GM19351 (cell line): ENCODE results near the gene COL27A1.

Source experiments
- ATAC-seq: cut with Tn5 transposase; IDR thresholded peaks from one replicate; pipeline ENCODE4 v1.9.1; 2021; ENCODE audit warnings: mild to moderate bottlenecking, moderate library complexity; ENCODE audit not compliant: unreplicated experiment

Gene COL27A1

DNA sequence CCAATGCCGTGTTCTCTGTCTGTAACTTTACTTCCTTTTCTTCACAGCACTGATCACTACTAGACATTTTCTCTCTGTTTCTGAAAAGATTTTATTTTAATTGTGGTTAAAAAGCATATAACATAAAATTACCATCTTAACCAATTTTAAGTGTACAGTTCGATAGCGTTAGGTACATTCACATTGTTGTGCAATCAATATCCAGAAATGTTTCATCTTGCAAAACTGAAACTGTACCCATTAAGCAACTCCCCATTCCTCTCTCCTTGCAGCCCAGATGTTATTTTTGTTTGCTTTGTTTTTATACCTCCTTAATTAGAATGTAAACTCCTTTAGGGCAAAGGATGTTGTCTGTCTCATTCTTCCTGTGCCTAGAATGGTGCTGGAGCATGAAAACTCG is 47.5 kb downstream of the COL27A1 start:
- ATAC-seq, result no peak

DNA sequence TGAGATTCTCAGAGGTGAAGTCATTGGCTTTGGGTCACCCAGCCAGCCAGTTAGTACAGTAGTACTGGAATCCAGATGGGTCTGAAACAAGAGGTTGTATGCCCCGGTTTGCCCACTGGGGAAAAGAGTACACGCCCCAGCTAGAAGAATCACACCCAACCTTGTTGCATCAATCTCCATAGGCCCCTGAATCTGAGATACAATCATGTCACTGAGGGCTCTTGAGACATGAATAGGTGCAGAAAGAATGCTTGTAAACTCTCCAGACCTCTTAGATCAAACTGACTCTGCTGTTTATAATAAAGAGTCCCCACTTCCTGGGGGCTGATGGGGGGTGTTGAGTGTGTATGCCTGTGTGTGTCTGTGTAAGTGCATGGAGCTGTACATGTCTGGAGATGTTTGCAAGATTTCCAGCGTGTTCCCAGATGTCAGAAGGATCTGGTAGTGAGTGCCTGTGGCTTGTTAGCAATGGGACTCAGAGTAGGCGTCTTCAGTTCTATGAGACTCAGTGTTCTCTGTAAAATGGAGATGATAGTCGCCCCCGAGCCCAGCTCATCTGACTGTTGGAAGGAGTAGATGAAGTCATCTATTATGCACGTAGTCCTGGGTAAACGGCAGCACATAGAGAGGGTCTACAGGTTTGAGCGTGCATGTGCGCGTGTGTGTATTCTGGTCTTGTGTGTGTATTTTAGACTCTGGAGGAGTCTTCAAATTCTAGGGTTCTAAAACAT is 48.2 kb downstream of the COL27A1 start:
- ATAC-seq, result no peak

DNA sequence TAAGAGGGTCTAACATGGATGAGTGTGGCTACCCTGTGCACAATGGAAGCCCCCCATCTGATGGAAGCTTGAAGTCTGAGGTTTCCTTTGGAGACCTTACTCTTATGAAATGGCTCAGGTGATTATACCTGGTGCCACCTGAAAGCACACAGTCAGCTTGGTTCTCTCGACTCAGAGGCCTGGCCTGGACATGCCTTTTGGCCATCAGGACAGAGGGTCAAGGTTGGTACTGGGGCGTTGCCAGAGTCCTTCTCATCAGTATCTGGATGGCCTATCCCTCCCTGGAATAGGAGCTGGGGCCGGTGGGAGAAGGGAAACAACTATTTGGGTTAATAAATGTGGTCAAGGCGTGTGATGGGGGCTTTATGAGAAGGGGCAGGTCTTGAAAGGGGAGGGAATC is 48.9 kb downstream of the COL27A1 start:
- no peak for ATAC-seq

DNA sequence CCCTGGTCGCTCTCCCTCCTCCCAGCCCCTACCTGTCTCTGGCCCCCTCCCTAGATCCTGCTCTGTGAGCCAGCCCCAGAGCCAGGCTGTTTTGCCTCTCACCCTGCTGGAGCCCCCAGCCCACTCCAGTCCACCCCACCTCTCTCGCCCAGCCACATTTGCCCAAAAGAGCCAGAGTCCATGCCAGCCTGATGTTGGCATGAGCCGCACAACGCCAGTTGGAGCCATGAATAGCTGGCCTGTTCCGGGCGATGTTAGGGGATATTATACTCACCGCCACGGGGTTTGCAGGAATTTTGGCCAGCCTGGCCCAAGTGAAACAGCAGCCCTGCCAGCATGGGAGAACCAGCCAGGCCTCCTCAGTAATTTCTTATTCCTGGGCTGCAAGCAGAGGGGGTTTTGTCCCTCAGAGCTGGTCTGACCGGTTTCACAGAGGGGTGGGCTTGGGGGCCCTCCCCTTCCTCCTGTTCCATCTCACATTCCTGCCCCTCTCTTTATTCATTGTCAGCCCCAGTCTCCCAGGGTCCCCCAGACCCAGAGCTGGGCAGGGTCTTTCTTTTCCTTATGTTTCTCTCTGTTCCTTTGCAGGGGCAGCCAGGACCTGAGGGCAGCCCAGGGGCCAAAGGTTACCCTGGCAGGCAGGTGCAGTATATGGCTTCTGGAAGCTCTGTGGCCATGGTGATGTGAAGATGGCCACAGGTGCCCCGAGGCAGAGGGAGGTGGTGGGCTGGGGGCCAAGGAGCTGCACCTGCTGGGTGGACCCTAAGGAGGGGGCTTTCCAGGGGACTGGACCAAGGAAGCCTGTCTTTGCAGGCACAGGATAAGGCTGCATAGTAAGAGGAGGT is 50.1 kb downstream of the COL27A1 start:
- ATAC-seq, result no peak

DNA sequence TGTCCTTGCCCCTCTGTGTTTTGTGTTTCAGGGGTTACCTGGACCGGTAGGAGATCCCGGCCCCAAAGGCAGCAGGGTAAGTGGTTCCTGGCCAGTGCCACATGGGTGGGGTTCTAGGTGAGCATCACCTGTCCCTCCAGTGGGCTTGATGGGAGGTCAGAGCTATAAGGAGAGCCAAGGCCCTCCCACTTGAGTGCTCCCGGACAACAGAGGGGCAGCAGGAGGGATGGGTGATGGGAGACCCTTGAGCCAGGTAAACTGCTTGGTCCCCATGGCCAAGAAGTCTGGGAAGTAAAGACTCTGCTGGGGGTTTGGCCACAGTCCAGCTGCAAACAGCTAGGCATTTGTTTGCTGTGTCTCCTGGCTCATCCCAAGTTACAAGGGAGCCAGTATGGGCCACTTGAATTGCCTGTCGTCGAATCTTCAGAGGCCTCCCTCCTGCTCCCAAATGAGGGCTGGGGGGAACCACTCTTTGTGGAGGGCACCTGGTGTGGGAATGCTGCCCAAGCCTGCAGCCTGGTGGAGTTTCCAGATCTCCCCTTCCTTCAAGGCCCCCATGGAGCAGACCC is 51.0 kb downstream of the COL27A1 start:
- ATAC-seq, result no peak

DNA sequence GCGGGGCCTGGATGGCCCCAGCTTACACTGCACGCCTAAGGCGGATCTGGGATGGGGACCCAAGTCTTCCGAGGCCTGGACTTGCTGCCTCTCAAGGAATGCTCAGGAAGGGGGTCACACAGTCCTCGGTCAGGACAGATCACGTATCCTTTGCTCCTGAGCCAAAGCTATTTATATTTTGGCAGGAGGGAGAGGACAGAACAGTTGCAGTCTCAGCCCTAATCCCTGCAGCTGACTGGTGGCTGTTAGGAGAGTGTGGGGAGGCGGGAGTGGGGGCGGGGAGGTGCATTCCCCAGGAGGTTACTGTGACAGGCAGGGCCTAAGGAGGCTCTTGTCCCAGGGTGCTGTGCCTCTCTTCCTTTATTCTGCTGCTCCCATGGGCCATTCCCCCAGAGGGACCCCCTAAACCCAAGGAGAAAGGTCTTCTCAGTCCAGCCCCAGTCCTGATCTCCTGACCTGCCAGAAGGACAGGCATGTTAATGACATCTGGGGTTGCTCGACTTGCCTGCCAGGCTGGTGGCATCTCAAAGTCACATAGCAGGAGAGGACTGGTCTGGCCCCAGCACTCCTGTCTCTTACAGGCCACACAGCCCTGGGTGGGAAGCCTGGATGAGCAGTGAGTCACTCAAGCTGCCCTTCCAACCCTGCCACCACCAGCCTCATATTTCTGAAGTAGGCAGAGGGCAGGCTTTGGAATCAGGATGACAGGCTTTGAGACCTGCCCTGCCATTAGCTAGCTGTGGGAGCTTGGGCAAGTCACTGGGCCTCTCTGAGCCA is 51.9 kb downstream of the COL27A1 start:
- no peak for ATAC-seq

DNA sequence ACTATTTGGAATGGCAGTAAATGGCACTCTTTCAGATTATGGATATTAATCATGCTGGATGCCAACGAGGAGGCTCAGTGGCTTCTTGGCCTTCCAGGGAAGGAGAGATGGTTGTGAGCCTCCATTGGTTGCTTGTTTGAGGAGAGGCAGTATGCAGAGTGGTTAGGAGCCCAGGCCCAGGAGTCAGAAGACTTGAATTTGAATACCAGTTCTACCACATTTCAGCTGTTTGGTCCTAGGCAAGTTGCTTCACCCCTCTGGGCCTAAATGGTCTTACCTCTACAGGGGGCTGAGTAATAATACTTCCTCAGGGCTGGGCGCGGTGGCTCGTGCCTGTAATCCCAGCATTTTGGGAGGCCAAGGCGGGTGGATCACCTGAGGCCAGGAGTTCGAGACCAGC is 52.5 kb downstream of the COL27A1 start:
- no peak for ATAC-seq

DNA sequence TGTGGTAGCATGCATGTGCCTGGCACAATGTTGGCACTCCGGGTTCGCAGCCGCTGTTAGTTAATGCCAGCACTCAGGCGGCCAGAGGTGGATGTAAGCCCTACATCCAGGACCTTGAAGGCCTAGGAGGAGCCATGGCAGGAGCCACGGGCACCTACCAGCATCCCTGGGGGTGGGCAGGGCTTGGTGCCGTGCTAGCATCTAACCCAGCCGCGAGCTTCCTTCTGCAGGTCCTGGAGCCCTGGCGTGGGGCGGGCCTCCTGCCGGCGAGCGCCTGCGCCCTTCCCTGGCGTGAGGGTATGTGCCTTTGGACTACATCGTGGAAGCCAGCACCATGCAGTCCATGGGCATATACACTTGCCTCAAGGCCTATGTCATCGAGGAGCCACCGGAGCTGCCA is 53.8 kb downstream of the COL27A1 start:
- ATAC-seq, result no peak

DNA sequence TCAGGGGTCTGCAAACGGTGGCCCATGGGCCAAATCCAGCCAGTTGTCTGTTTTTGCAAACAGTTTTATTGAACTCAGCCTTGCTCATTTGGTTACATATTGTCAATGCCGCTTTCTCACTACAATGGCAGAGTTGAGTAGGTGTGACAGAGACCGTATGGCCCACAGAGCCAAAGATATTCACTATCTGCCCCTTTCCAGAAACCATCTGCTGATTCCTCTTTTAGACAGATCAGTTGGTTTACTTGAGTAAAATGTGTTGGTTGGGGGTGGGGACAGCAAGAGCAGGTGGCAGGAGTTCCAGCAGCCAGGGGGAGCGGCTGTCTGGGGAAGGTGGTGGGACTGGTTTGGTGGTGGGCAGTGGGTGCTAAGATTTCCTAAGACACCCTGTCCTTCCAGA is 54.8 kb downstream of the COL27A1 start:
- no peak for ATAC-seq

DNA sequence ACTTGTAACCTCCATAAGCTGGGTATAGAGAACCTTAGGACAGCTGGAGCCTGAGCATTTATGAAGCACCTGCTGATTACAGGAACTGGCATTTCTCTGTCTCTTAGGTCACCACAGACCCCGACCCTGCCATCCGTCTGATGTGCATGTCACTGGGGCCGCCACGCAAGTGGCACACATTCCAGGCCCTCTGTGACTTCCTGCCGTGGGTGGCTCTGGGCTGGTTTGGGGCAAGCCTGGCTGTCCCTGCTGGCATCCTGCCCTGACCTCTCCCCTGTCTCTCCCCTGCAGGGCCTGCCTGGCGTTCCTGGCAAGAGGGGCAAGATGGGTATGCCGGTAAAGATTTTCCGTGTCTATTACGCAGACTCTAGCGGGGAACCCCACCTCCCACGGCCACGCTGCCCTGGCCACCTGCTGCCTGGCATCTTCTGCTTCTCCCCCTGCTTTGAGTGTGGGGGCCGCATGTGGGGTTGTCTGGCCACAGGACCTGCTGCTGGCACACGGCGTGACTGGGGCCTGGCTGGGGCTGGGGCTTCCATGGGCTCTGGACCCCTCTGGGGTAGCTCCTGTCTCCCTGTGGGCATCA is 55.4 kb downstream of the COL27A1 start:
- no peak for ATAC-seq

DNA sequence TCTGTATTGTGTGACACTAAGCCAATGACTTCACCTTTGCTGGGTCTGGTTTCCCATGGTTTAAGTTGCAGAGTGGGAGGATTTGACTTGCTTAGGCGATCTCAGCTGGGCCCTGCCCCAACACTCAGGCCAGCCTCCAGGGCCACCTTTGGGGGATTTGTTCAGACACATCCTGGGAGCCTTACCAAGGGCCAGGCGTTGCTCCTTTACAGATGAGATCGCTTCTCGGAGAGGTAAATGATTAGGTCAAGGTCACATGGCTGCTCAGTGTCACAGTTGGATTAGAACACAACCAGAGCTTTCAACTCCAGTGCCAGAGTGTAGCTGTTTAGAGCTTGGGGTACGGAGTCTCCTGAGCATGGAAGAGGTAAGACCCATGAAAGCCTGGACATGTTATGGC is 57.5 kb downstream of the COL27A1 start:
- ATAC-seq, result no peak

DNA sequence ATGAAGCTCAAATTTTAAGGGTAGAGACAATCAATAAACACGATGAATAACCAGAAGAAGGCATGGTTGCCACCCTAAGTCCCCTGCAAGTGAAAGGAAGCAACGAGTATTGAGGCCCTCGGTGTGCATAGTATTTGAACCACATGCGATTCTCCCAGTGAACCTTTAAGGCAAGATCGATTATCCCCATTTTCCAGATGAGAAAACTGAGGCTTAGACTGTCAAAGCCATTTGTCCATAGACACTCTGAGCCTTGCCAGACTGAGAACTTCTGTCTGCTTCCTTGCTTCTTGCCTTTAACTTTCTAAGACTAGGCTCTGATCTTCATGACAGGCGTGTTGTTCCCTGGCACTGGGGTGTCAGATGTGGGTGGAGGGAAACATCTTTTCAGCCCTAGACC is 58.2 kb downstream of the COL27A1 start:
- no peak for ATAC-seq

DNA sequence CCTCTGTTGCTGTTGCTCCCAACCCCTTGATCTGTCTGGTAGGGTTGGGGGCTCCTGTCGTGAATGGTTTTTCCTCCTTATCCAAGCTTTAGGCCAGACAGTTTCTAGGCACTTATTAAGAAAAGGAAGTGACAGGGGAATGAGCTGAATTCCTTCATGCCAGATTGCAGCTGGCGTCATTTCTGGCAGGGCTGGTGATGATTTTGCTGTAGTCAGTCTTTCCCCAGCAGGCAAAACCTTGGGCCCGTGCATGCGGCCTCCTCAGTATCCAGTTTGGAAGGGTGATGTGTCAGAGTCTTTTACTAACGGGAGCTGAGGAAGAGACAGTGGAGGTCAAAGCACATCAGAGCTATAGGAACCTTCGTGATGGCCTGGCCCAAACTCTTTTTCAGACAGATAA is 58.8 kb downstream of the COL27A1 start:
- ATAC-seq, result no peak

DNA sequence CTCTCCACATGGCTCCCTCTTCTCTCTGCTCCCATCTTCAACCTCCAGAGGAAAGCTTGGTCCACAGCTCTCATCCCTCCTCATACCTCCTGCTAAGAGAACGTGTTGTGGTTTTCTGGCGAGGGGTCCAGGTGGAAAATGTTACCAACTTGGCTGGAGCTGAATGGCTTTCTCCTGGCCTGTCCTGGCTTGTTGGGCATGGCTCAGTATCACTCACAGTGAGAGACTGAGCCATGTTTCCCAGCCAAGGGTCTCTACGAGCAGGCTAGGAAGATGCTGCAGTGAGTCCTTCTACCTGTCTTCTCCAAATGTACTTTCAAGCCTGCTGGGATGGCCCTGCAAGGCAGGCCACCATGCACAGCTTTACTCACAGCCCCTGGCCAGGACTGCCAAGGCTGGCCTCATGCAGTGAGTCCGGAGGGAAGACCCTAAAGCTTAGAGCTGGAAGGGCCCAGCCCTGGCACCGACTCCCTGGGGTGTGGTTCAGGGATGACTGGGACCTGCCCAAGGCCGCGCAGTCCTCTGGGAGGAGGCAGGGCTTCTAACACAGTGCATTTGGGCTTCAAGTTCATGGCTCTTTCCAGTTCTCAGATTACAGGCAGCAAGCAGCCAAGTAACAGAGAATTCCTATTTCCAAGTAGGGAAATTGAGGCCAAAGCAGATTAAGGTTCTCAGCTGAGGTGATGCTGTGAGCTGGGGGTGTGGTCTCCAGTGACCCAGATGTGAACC is 59.5 kb downstream of the COL27A1 start:
- ATAC-seq, result no peak

DNA sequence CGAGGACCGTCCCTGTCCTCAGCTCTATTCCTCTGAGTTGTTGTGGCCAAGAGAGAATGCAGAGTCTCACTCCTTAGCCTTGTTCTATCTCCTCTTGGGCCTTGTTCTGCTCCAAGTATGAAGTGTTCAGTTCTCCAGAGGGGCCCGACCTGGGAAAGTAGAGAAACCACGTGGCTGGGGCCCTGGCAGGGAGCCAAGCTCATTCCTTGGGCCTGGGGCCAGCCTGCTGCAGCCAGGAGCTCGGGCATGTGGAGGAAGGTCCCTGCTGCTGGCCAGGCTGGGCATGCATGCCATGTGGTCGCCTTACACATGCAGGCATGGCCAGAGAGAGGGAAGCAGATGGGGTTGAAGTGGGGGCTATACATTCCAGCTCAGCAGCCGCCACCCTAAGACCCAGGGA is 60.7 kb downstream of the COL27A1 start:
- ATAC-seq, result no peak

DNA sequence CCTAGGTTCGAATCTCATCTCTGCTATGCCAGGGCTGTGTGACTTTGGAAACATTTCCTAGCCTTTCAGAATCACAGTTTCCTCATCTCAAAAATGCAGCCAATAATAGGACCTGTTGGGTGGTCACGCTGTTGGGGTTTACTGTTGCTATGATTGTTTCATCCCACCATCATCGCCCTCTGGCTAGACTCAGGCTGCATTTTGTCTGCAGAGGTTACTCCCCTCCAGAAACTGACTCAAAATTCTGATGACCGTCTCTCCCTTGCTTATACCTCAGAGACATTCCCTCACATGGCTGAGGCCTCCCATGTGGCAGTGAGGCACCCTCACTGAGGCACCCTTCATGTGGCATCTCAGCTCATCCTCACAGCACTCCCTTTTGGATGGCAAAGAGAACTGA is 61.6 kb downstream of the COL27A1 start:
- ATAC-seq, result no peak

DNA sequence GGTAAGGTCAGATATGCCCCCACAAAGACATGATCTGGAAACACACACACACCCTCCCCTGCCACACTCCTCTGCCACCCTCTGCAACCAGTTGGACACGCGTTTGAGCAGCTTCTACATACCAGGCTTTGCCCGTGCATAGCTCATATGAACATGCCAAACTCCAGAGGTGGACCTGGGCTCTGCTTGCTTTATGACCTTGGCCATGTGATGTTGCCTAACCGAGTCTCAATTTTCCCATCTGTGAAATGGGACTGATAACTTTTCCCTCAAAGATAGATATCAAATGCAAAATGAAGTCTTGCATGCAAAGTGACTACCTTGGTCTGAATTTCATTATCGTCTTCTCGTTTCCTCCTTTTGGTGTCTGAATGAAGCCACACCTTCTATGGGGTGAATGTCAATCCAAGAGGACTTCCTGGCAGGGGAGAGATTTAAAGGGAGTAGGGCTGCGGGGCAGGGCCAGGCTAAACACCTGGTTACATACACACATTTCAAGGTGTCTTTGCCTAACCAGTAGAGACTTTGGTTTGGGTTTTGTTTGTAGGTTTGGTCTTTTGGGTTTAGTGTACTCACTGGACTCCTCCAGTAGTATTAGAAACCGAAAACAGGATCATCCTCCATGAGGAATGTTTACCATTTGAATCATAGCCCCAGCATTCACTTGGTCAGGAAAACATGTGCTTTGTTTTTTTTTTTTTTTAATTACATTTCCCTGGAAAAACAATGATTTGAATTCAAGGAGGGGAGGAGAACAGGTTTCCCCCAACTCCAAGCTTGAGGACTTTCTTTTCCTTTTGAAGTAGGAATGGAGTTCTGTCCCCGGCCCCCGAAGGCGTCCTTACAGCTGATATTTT is 63.2 kb downstream of the COL27A1 start:
- ATAC-seq, result no peak

DNA sequence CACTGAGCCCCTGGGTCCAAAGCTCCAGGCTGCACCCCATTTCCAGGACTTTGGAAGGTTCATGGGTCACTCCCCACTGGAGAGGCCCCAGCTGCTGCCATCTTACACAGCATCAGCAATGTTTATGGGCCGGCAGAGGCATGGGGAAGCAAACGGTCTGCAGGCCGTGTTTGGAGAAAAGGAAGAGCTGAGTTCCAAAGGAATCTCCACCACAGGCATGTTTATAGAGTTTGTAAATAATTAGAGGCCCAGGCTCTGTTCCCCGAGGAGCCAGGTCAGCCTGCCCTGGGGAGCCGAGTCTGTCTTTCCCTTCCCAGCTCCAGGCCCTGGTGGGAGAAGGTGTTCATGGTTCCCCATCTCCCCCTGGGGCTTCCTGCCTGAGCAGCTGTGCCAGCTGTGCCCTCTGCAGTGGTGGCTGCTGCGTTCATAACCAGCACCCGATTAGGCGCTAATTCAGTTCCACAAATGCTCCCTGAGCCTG is 64.8 kb downstream of the COL27A1 start:
- no peak for ATAC-seq
